Activated CD4-positive, alpha-beta T cell treated with anti-CD3 and anti-CD28 coated beads for 4 hours (primary cell): Measurements from ENCODE around the gene SF3A2.

Experiments
- DNase-seq, 2 donors: peaks; one replicate each; pipeline ENCODE4 v3.0.0-alpha.2; 2020

SF3A2 gene

DNA sequence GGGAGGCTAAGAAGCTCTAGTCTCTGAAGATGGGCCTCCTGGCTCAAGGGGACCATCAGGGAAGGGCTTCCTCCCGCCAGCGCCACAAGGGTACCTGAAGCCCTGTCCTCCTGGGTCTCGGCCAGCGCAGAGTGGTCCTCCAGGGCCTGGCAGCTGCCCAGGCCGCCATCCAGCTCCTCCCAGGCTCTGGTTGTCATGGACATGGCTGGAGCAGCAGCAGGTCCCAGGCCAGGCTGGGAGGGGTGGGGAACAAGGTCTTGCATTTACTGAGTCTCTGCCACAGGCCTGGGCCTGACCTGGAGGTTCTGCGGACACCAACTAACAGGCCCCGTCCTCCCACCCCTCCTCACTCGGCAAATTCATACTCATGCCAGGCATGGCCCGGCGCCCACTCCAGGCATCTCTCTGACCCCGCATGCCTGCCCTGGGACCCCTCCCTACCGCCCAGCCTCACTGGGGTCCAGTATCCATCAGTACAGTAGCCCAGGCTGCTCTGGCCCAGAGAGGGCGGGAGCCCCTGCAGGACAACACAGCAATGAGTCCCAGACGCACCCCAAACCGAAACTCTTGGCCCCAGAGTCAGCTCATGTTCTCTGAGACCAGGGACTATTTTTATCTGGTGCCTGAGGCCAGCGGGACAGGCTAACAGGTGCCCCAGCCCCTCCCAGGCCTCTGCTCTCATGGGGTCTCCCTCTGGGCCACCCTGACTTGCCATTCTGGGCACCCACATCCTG is 18.7 kb downstream of the SF3A2 start:
- DNase-seq = no peak

DNA sequence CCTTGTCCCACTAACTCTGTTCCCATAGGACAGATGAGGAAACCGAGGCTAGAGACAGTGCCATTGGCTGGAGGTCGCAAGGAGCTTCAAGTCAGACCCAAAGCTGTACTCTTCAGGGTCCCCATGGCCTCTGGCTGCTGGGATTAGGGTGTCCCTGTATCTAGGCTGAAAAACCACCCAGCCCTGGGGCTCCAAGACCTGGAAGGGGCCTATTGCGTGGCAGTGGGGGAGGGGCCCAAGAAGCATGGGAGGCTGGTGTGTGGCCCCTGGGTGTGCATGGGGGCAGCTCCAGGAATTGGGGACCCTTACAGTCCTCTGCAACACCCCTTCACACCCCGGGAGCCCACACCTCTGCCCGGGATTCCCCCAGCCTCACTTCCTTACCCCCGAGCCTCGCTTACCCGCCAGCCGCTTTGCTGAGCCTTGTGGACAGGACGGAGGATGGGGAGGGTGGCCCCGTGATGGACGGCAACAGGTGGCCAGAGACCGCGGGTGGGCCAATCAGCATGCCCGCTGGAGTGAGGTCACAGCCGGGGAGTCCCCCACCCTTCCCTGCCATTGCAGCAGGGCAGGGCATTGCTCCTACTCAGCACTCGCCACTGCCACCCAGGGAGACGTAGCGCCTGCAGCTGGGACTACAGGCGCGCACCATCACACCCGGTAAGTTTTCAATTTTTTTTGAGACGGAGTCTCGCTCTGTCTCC is 19.5 kb downstream of the SF3A2 start, which contains the start of gene JSRP1:
Gene JSRP1 (minus strand): TSS at position 436 of the 704 bp plus-strand sequence. CDS start 1,103 bp downstream, outside the sequence.
- DNase-seq = no peak

GRCh38 chr19:2259336-2259735 is 22.7 kb downstream of the SF3A2 start:
- DNase-seq = no peak

GRCh38 chr19:2260341-2260805 is 23.7 kb downstream of the SF3A2 start:
- no peak for DNase-seq

DNA sequence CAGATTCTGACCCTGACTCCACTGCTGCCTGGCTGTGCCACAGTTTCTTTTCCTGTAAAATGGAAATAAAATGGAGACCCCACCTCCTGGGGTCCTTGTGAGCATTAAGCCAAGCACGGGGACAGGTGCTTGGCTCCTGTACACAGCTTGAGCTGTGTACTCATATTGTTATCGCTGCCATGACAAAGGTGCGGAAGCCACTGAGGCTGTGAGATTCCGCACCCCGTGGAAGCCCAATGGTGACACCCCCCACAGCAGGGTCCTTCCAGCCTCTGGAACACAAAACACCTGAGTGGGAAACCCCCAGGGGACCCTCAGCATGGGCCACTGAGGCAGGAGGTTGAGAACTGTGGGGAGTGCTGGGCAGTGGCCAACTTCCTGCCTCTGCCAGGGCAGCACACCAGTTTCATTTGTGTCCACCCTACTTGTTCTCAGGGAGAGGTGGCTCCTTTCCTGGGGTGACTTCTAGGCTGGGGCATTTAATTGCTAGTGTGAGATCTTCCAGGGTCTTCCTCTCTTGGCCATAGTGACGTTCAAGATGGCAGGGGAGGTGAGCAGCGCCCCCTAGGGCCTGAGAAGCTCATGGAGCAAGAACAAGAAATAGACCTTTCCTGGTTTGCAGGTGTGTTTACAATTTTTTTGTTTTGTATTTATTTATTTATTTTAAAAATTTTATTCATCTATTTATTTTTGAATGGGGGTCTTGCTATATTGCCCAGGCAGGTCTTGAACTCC is 25.0 kb downstream of the SF3A2 start:
- peak; percentile 47 to 54 for DNase-seq

GRCh38 chr19:2266183-2266993 is 29.8 kb downstream of the SF3A2 start:
- DNase-seq = no peak

GRCh38 chr19:2268480-2268830 is 31.8 kb downstream of the SF3A2 start:
- no peak for DNase-seq

DNA sequence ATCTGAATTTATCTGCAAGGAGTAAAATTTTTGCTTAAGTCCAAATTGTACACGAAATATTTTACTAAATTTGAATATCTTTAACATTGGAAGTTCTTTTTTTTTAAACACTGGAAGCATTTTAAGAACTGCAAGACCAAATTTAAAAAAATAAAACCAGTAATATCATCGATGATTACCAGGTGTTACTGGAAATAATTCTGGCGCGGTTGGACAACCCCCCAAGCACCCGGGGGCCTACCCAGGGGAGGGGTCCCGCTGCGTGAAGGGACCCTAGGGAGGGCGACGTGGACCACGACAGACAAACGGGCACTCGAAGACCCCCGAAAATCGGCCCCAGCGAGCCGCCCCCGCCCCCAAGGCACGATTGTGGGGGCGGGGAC is 32.2 kb downstream of the SF3A2 start:
- no peak for DNase-seq

GRCh38 chr19:2269244-2270156 is 32.9 kb downstream of the SF3A2 start:
- peak; percentile 97 to 98 for DNase-seq

DNA sequence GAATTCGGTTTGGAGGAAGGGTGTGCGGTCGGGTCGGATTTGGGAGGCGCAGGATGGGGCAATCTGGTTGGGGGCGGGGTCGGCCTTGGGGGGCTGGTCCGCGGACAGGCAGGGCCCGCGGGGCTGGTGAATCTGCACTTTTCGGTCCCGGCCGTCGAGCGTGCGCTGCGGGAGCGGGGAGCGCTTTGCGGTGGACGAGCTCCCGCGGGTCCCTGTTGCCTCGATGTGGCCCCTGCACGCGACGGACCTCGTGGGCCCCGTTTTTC is 33.5 kb downstream of the SF3A2 start:
- DNase-seq = peak in 1 of 2 donors; percentile 51

DNA sequence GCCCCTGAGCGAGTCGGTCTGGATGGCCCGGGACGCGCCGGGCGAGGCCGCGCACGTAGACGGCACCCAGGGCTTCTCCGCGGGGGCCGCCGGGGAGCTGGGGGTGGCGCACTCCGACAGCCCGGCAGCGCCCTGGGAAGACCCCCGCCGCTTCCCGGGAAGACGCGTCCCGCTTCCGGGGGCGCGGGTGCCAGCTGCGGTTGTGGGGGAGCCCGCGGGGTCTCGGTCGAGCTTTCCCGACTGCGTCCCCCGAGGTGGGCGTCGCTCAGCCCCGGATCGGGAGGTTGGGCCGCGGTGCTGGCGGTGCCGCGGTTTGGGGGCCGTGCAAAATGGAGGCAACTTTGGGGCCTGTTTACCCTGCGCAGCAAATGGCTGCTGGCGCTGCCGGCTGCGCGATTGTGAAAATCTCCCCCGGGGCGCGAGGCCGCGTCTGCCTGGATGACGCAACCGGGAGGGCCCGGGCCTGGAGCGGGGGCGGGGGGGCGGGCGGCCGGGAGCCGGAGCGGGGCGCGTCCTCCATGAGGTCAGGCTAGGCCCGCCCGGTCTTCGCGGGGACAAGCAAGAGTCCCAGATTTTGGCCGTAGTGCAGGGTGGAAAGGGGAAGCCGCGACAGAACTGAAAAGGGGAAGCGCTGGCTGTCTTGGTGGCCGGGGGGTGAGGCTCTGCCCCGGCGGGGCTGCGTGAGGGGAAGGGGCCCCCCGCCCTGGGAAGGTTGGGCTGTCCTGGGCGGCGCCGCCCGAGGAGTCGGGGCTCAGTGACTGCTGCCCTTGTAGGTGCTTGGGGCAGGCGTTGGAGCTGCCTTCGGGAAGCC is 34.0 kb downstream of the SF3A2 start:
- peak; percentile 71 to 76 for DNase-seq

DNA sequence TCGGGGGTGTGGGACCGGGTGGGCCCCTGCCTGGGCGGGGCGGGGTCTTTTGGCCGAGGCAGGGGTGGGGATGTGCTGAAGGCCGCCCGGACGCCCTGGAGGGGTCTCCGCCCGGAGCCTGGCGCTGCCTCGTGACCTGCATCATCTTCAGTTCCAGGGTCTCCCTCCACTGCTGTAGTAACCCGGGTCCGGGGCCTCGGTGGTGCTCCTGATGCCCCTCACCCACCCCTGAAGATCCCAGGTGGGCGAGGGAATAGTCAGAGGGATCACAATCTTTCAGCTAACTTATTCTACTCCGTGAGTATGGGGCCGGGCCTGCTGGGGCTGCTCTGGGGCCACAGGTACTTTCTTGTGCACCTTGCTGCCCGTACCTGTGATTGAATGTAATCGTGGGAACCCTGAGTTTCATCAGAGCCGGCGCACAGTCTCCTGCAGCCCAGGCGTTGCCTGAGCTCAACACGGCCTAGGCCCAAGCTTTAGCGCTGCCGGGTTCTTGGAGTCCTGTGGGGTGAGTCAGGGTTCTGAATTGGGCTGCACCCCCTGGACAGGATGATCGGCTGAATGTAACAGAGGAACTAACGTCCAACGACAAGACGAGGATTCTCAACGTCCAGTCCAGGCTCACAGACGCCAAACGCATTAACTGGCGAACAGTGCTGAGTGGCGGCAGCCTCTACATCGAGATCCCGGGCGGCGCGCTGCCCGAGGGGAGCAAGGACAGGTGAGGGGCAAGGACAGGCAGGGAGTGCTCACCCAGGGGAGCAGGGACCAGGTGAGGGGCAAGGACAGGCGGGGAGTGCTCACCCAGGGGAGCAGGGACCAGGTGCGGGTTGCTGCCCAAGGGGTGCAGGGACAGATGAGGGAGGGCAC is 34.8 kb downstream of the SF3A2 start:
- no peak for DNase-seq

DNA sequence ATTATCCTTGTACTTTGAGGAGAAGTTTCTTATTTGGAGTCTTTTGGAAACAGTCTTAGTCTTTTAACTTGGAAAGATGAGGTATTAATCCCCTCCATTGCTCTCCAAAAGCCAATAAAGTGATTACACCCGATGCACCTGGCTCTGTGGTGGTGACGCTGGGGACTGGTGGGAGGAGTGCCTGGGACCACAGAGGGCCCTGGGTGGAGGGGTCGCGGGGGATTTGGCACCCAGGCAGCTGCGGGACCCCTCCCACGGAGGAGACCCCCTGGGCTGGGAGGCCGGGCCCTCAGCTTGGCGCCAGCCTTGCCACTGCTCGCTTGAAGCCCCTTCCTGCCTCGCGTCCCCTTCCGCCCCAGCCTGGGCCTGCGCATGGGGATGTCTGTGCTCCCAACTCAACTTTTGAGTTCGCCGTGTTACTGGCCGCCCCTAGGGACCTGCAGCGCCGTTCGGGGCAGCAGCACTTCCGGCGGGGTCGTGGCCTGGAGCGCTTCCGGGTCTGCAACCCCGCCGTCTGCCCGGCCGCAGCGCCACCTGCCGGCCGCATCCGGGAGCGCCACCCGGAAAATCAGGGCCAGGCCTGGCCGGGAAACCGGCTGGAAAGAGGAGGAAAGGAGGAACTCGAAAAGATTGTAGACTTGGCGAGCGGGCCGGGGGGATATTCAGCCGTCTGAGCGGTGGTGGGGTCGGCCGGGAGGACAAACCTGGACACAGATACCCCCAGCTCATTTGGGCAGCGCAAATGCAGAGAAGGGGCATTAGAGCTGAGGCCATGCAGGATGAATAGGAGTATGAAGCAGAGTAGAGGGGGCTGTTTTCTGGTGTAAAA is 36.9 kb downstream of the SF3A2 start:
- peak; percentile 66 to 67 for DNase-seq

DNA sequence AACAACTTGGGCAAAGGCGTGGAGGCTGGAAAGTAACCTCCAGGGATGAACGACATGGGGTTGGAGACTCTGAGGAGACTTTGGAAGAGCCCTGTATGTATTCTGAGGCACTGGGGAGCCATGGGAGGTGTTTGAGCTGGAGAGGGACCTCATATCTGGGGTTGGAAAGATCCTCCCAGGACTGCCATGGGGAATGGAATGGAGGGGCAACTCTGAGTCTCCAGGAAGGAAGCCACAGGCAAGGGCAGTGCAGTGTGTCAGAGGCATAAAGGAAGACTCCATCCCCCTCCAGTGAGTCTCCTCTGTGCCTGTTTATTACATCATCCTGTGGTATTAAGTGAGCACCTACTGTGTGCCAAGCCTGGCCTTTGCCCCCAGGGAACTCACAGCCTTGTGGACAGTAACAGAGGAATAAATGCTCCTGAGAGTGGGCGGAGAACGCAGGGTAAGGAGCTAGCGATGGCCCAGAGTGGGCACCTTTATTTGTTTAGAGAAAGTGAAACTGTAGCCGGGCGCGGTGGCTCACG is 37.6 kb downstream of the SF3A2 start:
- DNase-seq = no peak

DNA sequence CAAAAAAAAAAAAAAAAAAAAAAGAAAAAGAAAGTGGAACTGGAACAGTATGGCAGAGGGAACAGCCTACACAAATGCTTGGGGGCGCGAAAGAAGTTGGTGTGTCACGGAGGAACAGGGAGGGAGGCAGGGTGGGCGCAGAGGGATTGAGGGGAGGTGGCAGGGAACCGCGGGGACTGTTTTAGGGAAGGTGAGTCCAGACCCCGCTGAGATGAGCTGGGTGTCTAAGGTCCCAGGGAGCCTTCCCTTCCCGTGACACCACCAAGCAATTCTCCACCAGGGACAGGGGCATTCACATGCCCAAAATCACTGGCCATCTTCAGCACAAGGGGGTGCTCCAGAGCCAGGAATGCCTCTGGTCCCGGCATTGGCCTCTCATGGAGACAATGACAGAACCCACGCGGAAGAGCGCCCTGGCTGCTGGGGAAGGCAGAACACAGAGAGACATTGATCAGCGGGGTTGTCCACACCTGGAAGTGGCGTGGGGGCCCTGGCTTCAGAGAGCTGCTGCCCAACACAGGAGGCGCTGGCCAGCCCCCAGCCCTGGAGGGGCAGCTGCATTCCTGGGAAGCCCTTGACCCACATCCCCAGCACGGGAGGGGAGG is 38.4 kb downstream of the SF3A2 start:
- DNase-seq = peak in 1 of 2 donors; percentile 48

DNA sequence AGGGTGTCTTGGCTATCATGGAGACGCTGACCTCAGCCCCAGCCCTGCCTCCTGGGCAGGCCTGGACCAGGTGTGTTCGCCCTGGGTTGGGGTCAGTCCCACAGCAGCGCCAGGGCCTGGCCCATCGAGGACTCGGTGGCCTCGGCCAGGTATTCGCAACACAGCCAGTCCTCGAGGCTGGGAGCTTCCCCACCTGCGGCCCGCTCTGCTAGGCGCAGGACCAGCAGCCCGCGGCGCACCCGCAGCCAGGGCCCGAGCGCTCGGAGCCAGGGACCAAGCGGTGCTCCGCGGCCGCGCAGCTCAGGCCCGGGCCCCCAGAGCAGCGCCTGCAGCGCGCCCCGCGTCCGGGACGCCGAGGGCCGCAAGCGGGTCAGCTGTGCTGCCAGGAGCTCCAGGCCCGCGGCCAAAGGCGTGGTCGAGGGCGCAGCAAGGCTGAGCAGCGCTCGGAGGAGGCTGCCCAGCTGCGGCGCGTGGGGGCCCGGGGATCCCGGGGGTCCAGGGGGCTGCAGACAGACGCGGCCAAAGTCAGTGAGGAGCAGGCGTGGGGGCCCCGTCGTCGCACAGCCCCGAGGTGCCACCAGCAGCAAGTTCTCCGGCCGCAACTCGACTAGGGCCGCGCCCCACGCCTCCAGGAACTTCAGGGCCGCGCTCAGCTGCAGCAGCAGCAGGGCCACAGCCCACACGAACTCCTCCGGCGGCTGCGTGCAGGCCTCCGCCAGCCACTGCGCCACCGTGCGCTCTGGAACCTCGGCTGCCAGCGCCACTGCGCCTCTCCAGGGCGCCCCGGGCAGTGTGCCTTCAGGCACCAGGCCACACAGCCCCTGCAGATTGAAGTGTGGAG is 39.2 kb downstream of the SF3A2 start:
- DNase-seq = no peak

GRCh38 chr19:2276429-2276986 is 39.9 kb downstream of the SF3A2 start:
- DNase-seq = no peak
